Cardiac muscle cell (in vitro differentiated cells and primary cell): ENCODE results near the gene SLC29A2. TPM values are rescaled to one million over a fixed set of nuclear protein-coding genes. Genes with fewer than 3 reads are reported as not detected.
A peak's percentile ranks its signal among the peaks of the same experiment; 100 is the strongest.

Experiments used
- DNase-seq, 2 donors: peaks; one replicate each; pipeline versions ENCODE4 v3.0.0 to v3.0.0-alpha.2; 2010 to 2017; ENCODE audit warnings: low read depth in 1 of 2, low spot score in 1 of 2
- H3K27ac ChIP-seq: fragments of 200-600 bp; sonication (generic); 2 replicates; pipeline ENCODE4 v1.5.1; 2016
- H3K27me3 ChIP-seq: fragments of 200-600 bp; sonication (generic); 2 replicates; pipeline ENCODE4 v1.6.0; 2016; ENCODE audit warnings: control low read depth
- H3K36me3 ChIP-seq: fragments of 200-600 bp; sonication (generic); 2 replicates; pipeline ENCODE4 v1.5.1; 2016; ENCODE audit warnings: control low read depth
- H3K4me1 ChIP-seq: fragments of 200-600 bp; sonication (generic); 2 replicates; pipeline ENCODE4 v1.8.1; 2017; ENCODE audit warnings: low read depth, mild to moderate bottlenecking, mixed run types
- H3K4me3 ChIP-seq: fragments of 200-600 bp; sonication (generic); 2 replicates; pipeline ENCODE4 v1.5.1; 2016; ENCODE audit warnings: mild to moderate bottlenecking
- H3K9me3 ChIP-seq: fragments of 200-600 bp; sonication (generic); 2 replicates; pipeline ENCODE4 v1.5.1; 2017; ENCODE audit warnings: low read depth, mild to moderate bottlenecking, control low read depth
- CTCF ChIP-seq: IDR thresholded peaks from 2 replicates; pipeline ENCODE4 v1.5.1; 2012; ENCODE audit warnings: low read depth, mild to moderate bottlenecking, low read length
- polyA plus RNA-seq: library from polyadenylated mRNA; unstranded; fragments of >200 nt; fragmentation: Nextera tagmentation; extraction: Ambion mirVana; gene quantifications from 2 replicates; pipeline ENCODE4 v1.2.1, GENCODE V29; 2016
- total RNA-seq: library from RNA; depleted of rRNA; stranded (reverse); fragments of >200 nt; gene quantifications from 2 replicates; pipeline ENCODE4 v1.2.3, GENCODE V29; 2016

Gene SLC29A2
- total and polyA plus RNA-seq, 2 experiments from 2014 or later = 36.8 to 50.2 TPM

GRCh38 chr11:66373265-66373664 is 1.7 kb upstream of the SLC29A2 start:
- H3K36me3 ChIP-seq = peaks cover 4% of the 10 kb centered on the region
- peak in 1 of 2 donors; percentile 42 for DNase-seq
- H3K9me3 ChIP-seq = no peaks in the 10 kb centered on the region
- peaks cover 18% of the 10 kb centered on the region for H3K4me1 ChIP-seq
- no peaks in the 10 kb centered on the region for H3K27me3 ChIP-seq
- no peak overlapping the region for H3K4me3 ChIP-seq
- no peak for TF ChIP-seq CTCF
- peak overlapping the region; percentile 95 for H3K27ac ChIP-seq

GRCh38 chr11:66369073-66369894 is 2.3 kb downstream of the SLC29A2 start:
- no peak for TF ChIP-seq CTCF
- no peak overlapping the region for H3K4me3 ChIP-seq
- DNase-seq = no peak
- no peak overlapping the region for H3K27ac ChIP-seq
- peaks cover 9% of the 10 kb centered on the region for H3K36me3 ChIP-seq
- no peaks in the 10 kb centered on the region for H3K9me3 ChIP-seq
- no peaks in the 10 kb centered on the region for H3K27me3 ChIP-seq
- peaks cover 18% of the 10 kb centered on the region for H3K4me1 ChIP-seq

- no peak overlapping the region for H3K27ac ChIP-seq
- TF ChIP-seq CTCF = no peak
- H3K27me3 ChIP-seq = no peaks in the 10 kb centered on the region
- no peaks in the 10 kb centered on the region for H3K9me3 ChIP-seq
- no peak for DNase-seq
- H3K4me1 ChIP-seq = peaks cover 15% of the 10 kb centered on the region
- peaks cover 9% of the 10 kb centered on the region for H3K36me3 ChIP-seq
- no peak overlapping the region for H3K4me3 ChIP-seq
Observed at GRCh38 chr11:66368484-66368883, 3.1 kb downstream of the SLC29A2 start.

- Histone ChIP-seq H3K4me3 (no peak overlapping the region), H3K27ac (no peak overlapping the region), H3K36me3 (peaks cover 9% of the 10 kb centered on the region), H3K27me3 (no peaks in the 10 kb centered on the region), H3K9me3 (no peaks in the 10 kb centered on the region), H3K4me1 (peaks cover 8% of the 10 kb centered on the region)
- no peak for TF ChIP-seq CTCF
- DNase-seq = no peak
Observed at GRCh38 chr11:66367561-66368312, 3.8 kb downstream of the SLC29A2 start.

- TF ChIP-seq CTCF = no peak
- no peak for DNase-seq
- Histone ChIP-seq H3K4me3 (no peak overlapping the region), H3K4me1 (peaks cover 7% of the 10 kb centered on the region), H3K27me3 (no peaks in the 10 kb centered on the region), H3K27ac (no peak overlapping the region), H3K9me3 (no peaks in the 10 kb centered on the region), H3K36me3 (peaks cover 9% of the 10 kb centered on the region)
Observed at GRCh38 chr11:66366844-66367477, 4.6 kb downstream of the SLC29A2 start.
